ENCODE measurements around the gene VWA5A. TPM values are rescaled to one million over a fixed set of nuclear protein-coding genes. Genes with fewer than 3 reads are reported as not detected.

The VWA5A gene
- total and polyA plus RNA-seq, 2 experiments from 2014 or later, result 7.5 to 8.2 TPM

GRCh38 chr11:124085583-124085982 is 29.7 kb upstream of the VWA5A start:
- in situ Hi-C loops (cut with MboI), result no loop called here
- Histone ChIP-seq H3K27ac (no peak overlapping the region), H3F3A (ENCODE audit: insufficient read depth) (no peaks in the 10 kb centered on the region), H2AFZ (no peak overlapping the region), H3K4me3 (no peak overlapping the region), H3K4me1 (ENCODE audit: insufficient read depth) (no peaks in the 10 kb centered on the region), H3K9me2 (ENCODE audit: insufficient read depth) (no peaks in the 10 kb centered on the region), H3K4me2 (ENCODE audit: unreplicated experiment) (no peak overlapping the region), H3K79me2 (ENCODE audit: insufficient read depth) (no peaks in the 10 kb centered on the region), H3K36me3 (ENCODE audit: low read depth) (no peaks in the 10 kb centered on the region), H4K20me1 (ENCODE audit: insufficient read depth) (no peaks in the 10 kb centered on the region), H3K9ac (no peak overlapping the region), H3K9me3 (ENCODE audit: low read depth) (no peaks in the 10 kb centered on the region), H3K27me3 (replicated peaks; ENCODE audit: insufficient read depth) (peaks cover 59% of the 10 kb centered on the region; the same call in 1 of the 2 replicates)
- 46 to 47% methylated on average over 3 of the region's 3 CpGs for WGBS, 2 experiments (ENCODE audit: low coverage in 1 of 2, low lambda C conversion rate in 2 of 2, missing lambda C conversion rate in 2 of 2)
- no peak for DNase-seq
- TF ChIP-seq EZH2phosphoT487 (IDR thresholded peaks at IDR 0.05; ENCODE audit: insufficient read depth, low read depth) (no peak), EZH2 (IDR thresholded peaks at IDR 0.05; ENCODE audit: insufficient read depth, poor library complexity, severe bottlenecking) (no peak)

DNA sequence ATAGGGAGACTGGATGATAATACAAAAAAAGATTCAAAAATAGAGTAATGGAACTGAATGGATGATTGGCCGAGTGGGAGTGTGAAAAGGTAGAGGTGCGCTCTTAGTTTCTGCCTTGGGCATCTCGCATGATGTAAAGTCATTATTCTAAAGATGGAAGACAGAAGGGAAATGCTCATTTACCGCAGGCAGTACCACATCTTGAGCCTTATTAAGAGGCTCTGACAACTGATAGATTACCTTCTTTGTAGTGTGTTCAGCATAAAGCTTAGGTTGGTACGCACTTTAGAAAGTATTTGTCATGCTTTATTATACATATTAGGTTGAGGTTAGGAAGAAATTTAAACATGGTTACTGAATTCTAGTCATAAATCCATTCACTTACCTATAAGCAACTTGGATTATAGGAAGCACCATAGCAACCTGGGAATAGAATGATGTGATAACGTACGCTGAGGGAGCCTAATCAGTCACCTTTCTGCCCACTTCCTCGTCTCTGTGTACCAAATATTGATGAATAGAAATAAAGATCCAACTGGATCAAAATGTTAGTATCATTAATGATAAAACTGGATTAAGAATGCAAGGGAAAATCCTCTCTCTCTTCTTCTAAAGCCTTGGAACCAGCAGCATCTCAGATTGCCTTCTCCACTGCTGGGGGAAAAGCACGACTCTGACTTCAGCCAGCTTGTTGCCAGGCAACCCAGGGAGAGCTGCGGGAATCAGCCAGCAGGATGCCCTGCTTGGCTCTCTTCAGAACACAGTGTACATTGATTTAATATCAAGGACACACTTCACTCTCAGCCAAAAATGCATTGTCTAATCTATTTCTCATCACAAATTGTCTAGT is 29.0 kb upstream of the VWA5A start:
- in situ Hi-C loops (cut with MboI), result no loop called here
- Histone ChIP-seq H3K27me3 (replicated peaks; ENCODE audit: insufficient read depth) (peaks cover 63% of the 10 kb centered on the region; the same call in 1 of the 2 replicates), H2AFZ (no peak overlapping the region), H3K36me3 (ENCODE audit: low read depth) (no peaks in the 10 kb centered on the region), H3K9ac (no peak overlapping the region), H3K4me3 (no peak overlapping the region), H3K4me1 (ENCODE audit: insufficient read depth) (no peaks in the 10 kb centered on the region), H3K79me2 (ENCODE audit: insufficient read depth) (no peaks in the 10 kb centered on the region), H3K9me2 (ENCODE audit: insufficient read depth) (no peaks in the 10 kb centered on the region), H3K27ac (no peak overlapping the region), H4K20me1 (ENCODE audit: insufficient read depth) (no peaks in the 10 kb centered on the region), H3K4me2 (ENCODE audit: unreplicated experiment) (no peak overlapping the region), H3F3A (ENCODE audit: insufficient read depth) (no peaks in the 10 kb centered on the region), H3K9me3 (ENCODE audit: low read depth) (no peaks in the 10 kb centered on the region)
- TF ChIP-seq EZH2phosphoT487 (IDR thresholded peaks at IDR 0.05; ENCODE audit: insufficient read depth, low read depth) (no peak), EZH2 (IDR thresholded peaks at IDR 0.05; ENCODE audit: insufficient read depth, poor library complexity, severe bottlenecking) (no peak)
- WGBS, 2 experiments (ENCODE audit: low coverage in 1 of 2, low lambda C conversion rate in 2 of 2, missing lambda C conversion rate in 2 of 2), result 50 to 52% methylated on average over 10 of the region's 10 CpGs
- no peak for DNase-seq

DNA sequence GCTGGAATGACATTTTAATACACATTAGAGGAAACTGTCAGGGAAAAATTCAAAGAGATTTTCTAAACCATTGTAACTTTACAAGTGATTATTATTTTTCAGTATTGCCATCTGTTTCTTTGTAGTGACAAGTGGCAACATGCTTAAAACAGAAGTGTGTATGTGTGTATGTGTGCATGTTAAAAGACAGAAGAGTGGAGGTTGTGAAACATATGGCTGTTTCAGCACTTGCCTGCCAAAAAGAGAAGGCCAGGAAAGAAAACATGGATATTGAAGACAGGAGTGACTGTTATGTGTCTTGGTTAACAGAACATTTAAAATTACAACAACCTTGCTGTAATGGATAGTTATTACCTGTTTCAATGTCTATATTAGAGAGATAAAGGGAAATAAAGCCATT is 24.3 kb upstream of the VWA5A start:
- H3K27me3 ChIP-seq (replicated peaks; ENCODE audit: insufficient read depth), result peaks cover 40% of the 10 kb centered on the region; the same call in 1 of the 2 replicates
- H3K9ac ChIP-seq, result no peak overlapping the region
- H3K79me2 ChIP-seq (ENCODE audit: insufficient read depth), result no peaks in the 10 kb centered on the region
- no peaks in the 10 kb centered on the region for H3K9me3 ChIP-seq (ENCODE audit: low read depth)
- H3K4me1 ChIP-seq (ENCODE audit: insufficient read depth), result no peaks in the 10 kb centered on the region
- H2AFZ ChIP-seq, result no peak overlapping the region
- DNase-seq, result no peak
- in situ Hi-C loops (cut with MboI), result no loop called here
- no peaks in the 10 kb centered on the region for H3K36me3 ChIP-seq (ENCODE audit: low read depth)
- no peaks in the 10 kb centered on the region for H4K20me1 ChIP-seq (ENCODE audit: insufficient read depth)
- H3K9me2 ChIP-seq (ENCODE audit: insufficient read depth), result no peaks in the 10 kb centered on the region
- no peak overlapping the region for H3K27ac ChIP-seq
- no peak overlapping the region for H3K4me3 ChIP-seq
- no peaks in the 10 kb centered on the region for H3F3A ChIP-seq (ENCODE audit: insufficient read depth)
- H3K4me2 ChIP-seq (ENCODE audit: unreplicated experiment), result no peak overlapping the region
- no peak for TF ChIP-seq EZH2phosphoT487 (IDR thresholded peaks at IDR 0.05; ENCODE audit: insufficient read depth, low read depth)
- no peak for TF ChIP-seq EZH2 (IDR thresholded peaks at IDR 0.05; ENCODE audit: insufficient read depth, poor library complexity, severe bottlenecking)

GRCh38 chr11:124093330-124093729 is 21.9 kb upstream of the VWA5A start:
- no peak for DNase-seq
- H3K4me3 ChIP-seq, result no peak overlapping the region
- 57 to 59% methylated on average over 2 of the region's 2 CpGs for WGBS, 2 experiments (ENCODE audit: low coverage in 1 of 2, low lambda C conversion rate in 2 of 2, missing lambda C conversion rate in 2 of 2)
- H3F3A ChIP-seq (ENCODE audit: insufficient read depth), result no peaks in the 10 kb centered on the region
- no peak overlapping the region for H3K27ac ChIP-seq
- in situ Hi-C loops (cut with MboI), result no loop called here
- H3K4me2 ChIP-seq (ENCODE audit: unreplicated experiment), result no peak overlapping the region
- H3K79me2 ChIP-seq (ENCODE audit: insufficient read depth), result no peaks in the 10 kb centered on the region
- H2AFZ ChIP-seq, result no peak overlapping the region
- no peaks in the 10 kb centered on the region for H3K4me1 ChIP-seq (ENCODE audit: insufficient read depth)
- peaks cover 34% of the 10 kb centered on the region; the same call in 1 of the 2 replicates for H3K27me3 ChIP-seq (replicated peaks; ENCODE audit: insufficient read depth)
- no peak for TF ChIP-seq EZH2phosphoT487 (IDR thresholded peaks at IDR 0.05; ENCODE audit: insufficient read depth, low read depth)
- TF ChIP-seq EZH2 (IDR thresholded peaks at IDR 0.05; ENCODE audit: insufficient read depth, poor library complexity, severe bottlenecking), result no peak
- H3K9ac ChIP-seq, result no peak overlapping the region
- no peaks in the 10 kb centered on the region for H4K20me1 ChIP-seq (ENCODE audit: insufficient read depth)
- no peaks in the 10 kb centered on the region for H3K9me3 ChIP-seq (ENCODE audit: low read depth)
- no peaks in the 10 kb centered on the region for H3K36me3 ChIP-seq (ENCODE audit: low read depth)
- no peaks in the 10 kb centered on the region for H3K9me2 ChIP-seq (ENCODE audit: insufficient read depth)

Data from GM23248 (cell line).